Right hindlimb (tissue), 1 donor: ENCODE data around the gene KIF26B.
"Not testable (repeated sequence)": the region's sequence is repeated elsewhere in the genome, so short reads cannot be mapped to it uniquely, and the experiment has no call there.

ENCODE experiments used
- DNase-seq: peaks from one replicate; pipeline ENCODE4 v3.0.0-alpha.2; 2018

The KIF26B gene

DNA sequence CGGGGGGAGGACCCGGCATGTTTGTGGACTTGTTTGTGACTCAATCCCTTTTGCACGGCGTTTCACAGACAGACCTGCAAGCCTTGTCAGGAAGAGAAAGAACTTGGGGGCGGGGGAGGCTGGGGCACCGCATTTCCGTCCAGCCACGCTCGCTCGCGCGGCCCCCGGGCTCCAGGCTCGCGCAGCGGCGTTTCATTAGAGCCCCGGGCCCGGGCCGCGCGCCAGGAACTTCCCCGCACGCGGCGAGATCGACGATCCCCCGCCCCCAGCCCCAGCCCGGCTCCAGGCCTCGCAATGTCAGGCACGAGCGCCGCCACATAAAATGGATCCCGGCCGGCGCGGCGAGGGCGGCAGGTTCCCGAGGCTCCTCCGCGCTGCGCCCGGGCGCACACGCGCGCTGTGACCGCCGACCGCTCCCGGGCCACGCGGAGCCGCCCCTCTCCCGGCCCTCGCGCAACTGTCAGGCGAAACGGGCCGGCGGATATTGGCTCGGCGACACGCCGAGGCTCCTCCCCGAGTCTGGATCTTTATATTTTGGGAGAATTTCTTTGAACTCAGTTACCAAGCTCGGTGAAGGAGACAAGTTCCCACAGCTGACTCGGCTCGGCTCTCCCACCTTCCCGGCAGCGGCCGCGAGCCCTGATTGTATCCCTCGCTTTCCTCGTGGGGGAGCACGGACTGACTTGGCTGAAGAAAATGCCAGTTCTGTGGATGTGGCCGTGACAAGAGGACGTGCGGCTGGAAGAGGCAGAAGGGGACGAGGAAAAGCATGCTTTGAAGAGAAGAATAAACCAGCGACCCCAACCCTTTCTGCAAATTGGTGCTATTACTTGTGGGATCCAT, at the start of gene KIF26B:
Gene KIF26B (plus strand): TSS at position 557 of the 843 bp plus-strand sequence. CDS start 440 bp downstream, outside the sequence.
- peak; percentile 64 for DNase-seq

DNA sequence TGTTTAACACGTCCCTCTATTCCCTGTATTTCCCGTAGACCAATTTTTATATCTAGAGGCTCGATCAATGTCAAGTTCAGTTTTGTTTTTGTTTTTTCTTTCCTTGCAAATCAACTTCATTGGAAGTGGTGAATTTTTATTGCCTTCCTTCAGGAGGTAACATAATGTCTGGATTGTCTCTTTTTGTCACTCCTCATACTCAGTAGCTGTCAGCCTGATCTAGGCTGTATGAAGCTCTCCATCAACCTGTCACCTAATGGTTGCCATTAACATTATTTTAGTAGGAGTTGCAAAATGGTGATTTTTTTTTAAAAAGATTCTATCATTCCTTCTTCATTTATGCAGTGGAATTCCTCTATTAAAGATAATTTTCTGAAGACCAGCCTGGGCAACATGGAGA, 49.7 kb upstream of the KIF26B start:
- DNase-seq, result no peak

DNA sequence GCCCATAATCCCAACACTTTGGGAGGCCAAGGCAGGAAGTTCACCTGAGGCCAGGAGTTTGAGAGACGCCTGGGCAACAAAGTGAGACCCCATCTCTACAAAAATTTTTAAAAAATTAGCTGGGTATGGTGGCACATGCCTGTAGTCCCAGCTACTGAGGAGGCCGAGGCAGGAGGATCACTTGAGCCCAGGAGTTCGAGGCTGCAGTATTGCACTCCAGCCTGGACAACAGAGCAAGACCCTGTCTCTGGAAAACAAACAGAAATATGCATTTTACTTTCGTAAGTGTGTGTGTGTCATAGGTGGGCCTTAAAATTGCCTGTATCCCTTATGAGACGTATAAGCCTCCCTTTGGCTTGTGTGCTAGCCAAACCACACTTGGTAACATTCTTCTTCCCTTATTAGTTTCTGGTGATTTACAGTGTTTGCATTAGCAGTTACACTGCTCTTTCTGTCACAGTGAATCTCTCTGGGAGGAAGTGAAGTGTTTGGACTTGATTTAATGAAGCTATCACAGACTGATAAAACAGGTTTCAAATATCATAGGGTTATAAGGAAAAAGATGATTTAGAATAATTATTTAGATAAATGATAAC, 48.9 kb upstream of the KIF26B start:
- no peak for DNase-seq

DNA sequence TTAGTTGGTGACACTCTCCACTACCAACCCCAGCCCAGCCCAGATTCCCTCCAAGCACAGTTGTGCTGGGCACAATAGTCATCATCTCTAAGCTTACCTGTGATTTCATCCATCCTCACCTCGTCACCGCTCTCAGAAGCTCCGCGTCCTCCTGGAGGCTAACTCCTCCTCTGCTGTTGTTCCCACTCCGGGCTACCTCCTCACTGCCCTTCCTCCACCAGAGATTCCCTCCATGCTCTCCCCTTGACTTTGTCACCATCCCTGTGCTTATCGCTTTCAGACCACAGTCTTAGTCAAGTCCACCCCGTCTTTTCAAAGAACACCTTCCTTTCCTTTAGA, 47.0 kb upstream of the KIF26B start:
- no peak for DNase-seq

DNA sequence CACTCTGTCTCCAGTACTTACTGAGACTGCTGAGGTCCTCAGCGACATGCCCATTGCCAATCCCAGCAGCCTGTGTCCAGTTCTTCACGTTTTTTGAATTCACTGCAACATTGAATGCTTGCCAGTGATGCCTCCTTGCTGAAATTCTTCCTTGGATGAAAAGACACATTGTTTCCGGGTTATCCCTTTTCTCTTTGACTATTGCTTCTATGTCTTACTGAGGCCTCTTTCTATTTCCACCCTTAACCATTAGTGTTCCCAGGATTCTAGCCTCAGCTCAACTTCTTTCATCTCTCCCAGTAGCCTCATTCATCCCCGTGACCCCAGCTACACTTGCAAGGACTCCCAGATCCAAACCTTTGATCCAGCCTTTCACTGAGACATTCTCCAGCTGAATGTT, 46.5 kb upstream of the KIF26B start:
- DNase-seq, result no peak

DNA sequence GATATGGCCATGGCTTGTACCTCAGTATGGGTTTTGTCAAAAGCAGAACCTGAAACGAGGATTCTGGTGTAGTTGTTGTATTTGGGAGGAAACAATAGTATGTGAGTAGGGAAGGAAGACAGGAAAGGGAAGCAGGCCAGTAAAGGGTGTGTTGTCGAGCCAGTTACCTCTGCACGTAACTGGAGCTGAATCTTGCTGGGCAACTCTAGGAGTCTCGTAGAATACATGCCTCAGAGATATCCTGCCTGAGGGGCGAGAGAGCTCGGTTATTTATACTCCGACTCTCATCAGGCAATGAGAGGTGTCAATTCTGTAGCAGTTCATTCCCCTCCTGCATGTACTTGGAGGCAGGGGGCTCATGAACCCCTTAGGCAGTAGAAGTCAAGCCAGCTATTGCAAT, 45.9 kb upstream of the KIF26B start:
- no peak for DNase-seq

DNA sequence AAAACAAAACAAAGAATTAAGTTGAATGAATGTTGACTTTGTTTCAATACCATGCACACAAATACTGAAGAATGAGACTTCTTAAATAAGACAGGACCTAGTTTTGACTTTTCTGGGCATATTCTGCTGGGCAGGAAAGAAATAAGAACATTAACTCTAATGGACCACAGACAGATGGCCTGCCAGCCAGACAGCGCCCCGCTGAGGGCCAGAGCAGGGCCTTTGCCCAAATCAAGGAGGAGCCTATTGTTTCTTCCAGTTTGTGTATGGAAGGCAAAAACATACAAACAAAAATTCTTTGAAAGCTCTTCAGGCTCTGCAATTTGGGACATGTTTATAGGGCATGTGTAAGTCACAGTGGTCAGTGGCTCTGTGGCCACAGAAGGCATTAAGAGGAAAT, 44.4 kb upstream of the KIF26B start:
- no peak for DNase-seq

DNA sequence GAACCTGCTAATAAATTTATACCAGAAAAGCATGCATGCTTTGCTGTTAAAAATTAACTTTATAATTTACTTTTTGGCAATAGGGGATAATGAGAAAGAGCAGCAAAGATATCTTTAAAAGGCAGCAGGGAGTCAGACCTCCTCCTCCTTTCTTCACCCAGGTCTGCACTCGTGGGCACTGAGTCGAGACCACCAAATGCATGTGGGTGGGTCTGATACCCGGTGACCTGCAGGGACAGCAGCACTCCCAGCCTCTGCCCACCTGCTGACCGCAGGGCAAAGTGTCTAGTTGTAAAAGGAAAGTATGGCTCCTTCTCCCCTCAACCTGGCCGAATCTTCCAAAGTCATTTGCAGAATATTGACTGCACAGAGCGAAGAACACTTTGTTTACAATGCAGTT, 43.7 kb upstream of the KIF26B start:
- DNase-seq, result no peak

DNA sequence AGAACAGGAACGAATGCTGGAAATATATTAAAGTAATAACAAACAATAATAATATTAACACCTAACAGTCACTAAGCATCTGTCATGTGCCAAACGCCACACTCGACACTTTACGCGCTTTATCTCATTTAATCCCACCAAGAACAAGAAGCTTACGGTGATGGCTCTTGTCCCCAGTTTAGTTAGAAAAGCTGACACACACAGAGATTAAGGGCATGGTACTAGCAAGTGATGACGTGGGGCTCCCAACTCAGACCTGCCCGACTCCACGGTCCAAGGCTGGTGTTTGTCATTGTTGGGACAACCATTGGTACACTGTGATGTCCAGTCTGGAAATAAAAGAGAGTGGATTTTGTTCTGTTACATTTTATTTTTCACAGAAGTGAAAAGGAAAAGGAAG, 41.1 kb upstream of the KIF26B start:
- no peak for DNase-seq

DNA sequence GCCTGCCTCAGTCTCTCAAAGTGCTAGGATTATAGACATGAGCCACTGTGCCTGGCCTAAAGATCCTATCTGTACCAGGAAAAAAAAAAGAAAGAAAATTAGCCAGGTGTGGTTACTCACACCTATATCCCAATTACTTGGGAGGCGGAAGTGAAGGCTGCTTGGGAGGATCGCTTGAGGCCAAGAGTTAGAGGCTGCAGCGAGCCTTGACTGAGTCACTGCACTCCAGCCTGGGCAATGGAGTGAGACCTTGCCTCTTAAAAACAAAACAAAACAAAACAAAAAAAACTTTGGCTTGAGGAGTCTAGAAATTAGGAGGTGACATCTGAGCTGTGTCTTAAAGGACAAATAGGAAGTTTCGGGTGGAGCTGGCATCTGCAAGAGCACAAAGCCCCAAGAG, 38.7 kb upstream of the KIF26B start:
- no peak for DNase-seq

DNA sequence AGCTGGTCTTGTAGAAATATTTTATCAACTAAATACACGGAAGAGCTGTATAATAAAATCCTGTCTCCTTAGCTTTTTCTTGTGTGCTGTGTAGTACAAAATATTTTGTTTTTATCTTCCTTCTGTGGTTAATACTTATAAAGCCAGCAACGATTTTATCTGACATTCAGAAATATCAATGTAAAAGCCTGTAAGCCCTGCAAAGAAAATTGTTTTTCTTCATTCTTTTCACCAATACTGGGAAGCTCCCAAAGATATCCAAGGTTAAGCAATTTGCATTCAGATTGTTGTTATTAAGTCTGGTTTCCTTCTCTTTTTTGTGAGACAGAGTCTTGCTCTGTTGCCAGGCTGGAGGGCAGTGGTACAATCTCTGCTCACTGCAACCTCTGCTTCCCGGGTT, 38.0 kb upstream of the KIF26B start:
- no peak for DNase-seq

DNA sequence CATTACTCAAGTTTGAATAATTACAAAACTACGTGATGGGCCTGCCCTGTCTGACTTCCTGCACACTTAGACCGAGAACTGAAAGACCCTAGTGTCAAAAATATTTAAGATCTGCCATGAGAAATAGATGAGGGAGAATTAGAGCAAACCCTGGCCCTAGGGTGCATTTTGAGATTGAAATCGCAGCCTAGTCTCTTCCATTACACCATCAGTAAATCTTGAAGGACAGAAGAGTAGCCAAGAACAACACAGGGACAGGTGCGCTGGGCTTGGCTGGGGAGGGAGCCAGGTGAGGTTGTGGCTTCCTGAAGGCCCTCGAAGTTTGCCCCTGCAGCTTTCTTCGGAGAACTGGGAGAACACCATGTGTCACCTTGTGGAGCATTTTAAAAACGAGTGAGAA, 36.7 kb upstream of the KIF26B start:
- DNase-seq, result no peak

DNA sequence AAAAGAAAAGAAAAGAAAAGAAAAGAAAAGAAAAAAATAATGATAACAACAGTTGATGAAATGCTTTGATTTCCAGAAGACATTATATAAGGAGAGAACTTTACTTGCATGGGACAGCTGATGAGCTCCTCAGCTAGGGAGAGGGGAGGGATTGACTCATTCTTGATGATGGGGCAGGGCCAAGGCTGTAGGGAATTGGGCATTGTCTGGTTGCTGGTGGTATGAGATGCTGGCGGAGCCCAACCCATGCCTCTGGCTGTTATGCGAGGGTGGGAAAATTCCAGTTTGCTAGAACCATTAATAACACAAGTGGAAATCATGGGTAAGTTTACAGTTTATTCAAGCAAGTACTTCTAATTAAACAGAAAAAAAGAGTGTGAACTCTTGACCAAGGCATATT, 36.0 kb upstream of the KIF26B start:
- no peak for DNase-seq

DNA sequence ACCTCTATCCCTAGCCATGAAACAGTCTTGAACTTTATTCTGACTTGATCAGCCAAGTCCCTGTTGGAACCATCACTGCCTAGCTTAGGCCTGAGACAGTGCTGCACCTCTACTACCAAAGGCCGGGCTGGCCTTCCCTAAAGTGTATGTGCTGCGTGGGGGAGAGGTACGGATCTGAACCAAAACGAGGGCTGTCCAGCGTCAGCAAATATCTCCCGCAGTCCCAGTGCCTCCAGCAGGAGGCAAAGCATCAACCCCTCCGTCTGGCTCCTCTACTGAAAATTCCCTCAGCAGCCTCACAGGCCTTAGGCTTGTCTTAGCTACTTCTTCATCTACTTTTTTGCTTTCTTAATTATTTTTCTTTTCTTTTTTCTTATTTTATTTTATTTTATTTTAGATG, 33.3 kb upstream of the KIF26B start:
- no peak for DNase-seq

DNA sequence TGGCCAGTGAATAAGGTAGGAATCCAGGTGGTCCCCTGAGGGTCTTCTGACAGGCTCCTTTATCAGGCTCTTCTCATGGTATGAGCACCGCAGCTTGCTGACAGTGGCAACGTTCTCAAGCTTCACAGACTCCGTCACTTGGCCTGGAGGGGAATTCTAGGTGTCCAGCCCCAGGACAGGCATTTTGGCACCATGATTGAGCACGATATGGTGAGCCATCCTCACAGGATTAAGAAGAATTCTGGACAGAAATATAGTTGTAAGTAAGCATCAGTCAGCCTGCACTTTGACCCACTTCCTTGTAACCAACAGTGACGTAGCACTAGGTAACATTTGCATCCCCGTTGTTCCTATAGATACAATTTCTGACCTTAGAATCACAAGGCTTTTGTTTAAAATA, 30.5 kb upstream of the KIF26B start:
- DNase-seq, result no peak

DNA sequence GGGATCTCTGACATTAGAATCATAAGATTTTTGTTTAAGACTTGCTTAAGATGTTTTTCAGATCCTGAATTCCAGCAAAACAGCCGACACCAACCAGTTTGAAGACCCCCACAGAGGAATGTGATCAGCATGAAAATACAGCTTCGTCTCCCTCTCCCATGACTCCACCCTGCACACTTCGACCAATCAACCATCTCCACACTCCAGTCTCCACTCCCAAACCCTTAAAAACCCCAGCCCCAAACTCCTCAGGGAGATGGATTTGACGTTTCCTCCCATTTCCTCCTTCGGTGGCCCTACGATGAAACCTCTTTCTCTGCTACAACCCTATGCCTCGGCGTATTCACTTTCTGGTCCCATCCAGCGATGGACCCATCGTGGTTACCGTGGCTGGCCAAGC, 30.1 kb upstream of the KIF26B start:
- DNase-seq, result no peak

DNA sequence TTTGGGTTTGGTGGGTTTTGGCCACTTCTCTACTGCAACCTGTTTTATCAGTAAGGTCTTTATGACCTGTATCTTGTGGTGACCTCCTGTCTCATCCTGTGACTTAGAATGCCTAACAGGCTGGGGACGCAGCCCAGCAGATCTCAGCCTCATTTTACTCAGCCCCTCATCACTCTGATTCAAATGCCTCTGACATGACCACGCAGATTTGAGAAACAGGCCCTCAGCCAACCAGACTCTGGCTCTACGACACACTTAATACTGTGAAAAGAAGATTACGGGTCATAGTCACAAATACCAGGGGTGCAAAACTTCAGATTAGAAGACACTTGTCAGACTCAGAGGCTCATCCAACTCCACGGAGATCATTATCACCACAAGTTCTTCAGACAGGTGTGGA, 28.3 kb upstream of the KIF26B start:
- no peak for DNase-seq

DNA sequence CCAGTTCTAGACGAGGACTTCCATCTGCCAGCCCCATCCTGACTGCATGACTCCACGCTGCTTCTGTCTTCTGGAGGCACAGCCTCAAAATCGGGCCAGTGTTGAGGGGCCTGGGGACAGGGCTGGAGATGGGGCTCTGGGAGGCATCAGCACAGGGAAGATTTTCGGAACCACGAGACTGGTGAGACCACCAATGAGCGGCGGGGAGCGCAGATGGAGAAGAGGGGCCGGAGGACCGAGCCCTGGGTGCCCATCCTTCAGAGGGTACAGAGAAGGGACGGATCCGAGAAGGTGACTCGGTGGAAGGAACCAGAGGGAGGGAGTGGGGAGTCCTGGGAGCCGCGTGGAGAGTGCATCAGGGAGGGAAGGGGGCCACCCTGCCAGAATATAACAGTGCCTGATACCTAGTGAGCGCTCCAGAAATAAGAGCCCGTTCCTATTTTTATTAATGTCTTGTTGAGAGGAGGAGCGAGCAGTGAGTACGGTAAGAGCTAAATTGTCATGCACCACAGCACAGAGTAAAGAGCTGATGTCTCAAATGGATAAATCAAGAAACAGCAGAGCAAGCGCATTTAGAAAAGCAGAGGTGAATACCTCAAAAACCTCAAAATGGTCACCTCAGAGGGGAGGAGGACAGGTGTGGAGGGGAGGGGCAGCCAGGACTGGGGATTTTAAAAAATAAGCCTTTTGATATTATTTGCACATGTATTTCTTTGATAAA, 26.2 kb upstream of the KIF26B start:
- DNase-seq, result no peak

DNA sequence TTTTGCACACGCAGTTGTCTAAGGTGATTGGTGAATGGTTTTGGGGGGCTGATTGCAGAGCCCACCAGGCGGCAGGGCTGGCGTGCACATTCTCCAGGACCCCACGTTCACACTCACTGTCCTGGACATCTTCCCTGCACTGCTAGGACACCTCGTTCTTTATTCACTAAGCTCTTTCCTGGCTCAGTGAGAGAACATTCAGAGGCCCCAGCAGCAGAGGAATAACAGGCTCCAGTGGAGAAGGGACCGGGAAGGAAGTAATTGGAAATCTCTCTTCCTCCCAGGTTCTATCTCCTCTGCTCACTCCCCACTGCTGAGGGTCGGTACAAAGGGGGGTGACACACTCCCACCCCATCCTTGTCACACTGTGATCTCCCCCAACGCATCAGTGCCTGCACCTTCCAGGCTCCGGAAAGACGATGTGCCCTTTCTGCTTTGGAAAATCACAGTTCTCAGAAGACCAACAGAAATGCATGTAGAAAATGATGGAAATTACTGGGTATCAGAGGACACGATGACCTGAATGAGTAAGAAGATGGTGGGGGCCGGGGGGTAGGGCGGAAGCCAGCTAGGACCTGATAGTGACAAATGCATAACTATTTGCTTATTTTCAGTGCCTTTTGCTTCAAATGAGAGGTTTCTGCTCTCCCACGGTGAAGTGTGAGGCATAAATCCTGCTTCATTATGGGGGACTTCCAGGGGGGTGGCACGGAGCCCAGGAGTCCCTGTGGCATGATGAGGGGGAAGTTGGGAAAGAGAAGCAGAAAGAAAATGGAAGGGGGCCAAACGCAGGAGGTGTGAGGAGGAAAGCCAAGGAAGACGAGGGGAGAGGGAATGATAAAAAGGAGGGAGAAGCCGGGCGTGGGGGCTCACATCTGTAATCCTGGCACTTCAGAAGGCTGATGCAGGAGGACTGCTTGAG, 25.2 kb upstream of the KIF26B start:
- no peak for DNase-seq

DNA sequence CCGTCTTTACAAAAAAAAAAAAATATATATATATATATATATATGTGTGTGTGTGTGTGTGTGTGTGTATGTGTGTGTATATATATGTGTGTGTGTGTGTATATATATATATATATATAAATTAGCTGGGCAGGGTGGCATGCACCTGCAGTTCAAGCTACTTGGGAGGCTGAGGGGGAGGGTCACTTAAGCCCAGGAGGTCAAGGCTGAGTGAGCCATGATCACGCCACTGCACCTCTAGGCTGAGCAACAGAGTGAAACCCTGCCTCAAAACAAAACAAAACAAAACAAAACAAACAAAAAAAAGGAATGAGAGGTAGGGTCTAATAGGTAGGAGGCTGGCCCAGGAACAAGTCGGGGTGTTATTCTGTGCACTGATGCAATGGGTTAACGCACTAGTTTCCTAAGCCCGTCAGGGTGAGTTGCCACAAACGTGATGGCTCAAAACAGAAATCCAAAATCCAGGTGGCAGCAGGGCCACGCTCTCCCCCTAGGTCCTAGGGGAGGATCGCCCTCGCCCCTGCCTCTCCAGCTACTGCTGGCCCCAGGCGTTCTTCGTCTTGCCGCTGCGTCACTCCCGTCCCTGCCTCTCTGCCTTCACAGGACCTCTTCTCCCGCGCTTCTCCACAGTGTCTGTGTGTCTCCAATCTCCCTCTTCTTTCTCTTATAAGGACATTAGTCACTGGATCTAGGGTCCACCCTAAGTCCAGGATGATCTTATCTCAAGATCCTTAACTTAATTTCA, 24.3 kb upstream of the KIF26B start:
- not testable (repeated sequence) for DNase-seq

DNA sequence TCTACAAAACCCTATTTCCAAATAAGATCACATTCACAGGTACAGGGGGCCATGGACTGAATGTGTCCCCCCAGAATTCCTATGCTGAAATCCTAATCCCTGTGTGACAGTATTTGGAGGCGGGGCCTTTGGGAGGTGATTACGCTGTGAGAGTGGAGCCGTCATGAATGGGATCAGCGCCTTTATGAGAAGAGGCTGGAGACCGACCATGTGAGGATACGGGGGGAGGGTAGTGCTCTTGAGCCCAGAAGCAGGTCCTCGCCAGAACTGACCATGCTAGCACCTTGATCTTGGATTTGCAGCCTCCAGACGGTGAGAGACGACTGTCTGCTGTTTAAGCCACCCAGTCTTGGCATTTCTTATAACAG, 23.8 kb upstream of the KIF26B start:
- no peak for DNase-seq

DNA sequence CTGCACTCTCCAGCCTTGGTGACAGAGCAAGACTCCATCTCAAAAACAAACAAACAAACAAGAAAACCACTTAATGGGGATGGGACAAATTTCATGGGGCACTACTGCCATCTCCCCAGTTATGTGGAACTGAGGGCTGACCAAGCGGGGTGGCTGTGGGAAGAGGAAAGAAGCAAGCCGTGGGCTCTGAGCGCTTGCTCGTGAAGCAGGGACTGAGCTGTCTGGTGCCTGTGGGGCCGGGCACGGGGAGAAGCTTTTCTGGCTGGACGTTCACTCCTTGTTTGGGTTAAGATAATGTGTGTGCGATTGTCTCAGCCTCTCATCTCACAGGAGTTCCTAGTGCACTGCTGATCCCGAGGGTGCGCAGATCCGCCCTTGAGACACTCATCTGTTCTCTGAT, 22.0 kb upstream of the KIF26B start:
- DNase-seq, result no peak
